A673 (cell line): Measurements from ENCODE around the gene LCLAT1.

Source experiments
- EZH2 ChIP-seq: fragments of 200-600 bp; sonication (generic); IDR thresholded peaks from 2 replicates; pipeline ENCODE4 v1.6.1; 2017; ENCODE audit warnings: borderline replicate concordance, low read depth, mild to moderate bottlenecking, mixed read lengths, antibody characterized with exemption, low read length; ENCODE audit not compliant: poor library complexity, severe bottlenecking
- TF ChIP-seq, protein P1 (sequence below): fragments of 300-800, 200-600 bp; sonication (generic); conservative IDR thresholded peaks from 2 replicates; pipeline ENCODE4 v1.5.1; 2017; ENCODE audit warnings: low read depth, mild to moderate bottlenecking, antibody characterized with exemption, low read length, moderate library complexity, mixed read lengths

DNA sequence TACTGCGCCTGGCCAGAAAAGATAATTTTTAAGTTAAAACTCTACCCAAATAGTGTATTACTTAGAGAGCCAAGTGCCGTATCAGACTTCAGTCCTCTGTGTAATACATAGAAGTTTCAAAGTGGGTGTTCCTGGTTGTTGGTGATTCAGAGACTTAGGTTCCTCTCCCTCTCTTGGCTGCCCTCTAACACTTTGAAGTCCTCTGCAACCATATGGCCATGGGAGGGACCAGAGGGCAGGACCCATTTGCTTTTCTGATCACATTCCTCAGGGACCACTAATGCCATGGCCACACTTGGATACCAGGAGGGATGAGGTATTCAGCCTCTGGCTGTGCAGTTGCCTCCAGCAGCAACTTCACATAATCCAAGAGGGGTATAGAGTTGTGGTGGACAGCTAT is 228.7 kb downstream of the LCLAT1 start:
- TF ChIP-seq, protein P1, sequence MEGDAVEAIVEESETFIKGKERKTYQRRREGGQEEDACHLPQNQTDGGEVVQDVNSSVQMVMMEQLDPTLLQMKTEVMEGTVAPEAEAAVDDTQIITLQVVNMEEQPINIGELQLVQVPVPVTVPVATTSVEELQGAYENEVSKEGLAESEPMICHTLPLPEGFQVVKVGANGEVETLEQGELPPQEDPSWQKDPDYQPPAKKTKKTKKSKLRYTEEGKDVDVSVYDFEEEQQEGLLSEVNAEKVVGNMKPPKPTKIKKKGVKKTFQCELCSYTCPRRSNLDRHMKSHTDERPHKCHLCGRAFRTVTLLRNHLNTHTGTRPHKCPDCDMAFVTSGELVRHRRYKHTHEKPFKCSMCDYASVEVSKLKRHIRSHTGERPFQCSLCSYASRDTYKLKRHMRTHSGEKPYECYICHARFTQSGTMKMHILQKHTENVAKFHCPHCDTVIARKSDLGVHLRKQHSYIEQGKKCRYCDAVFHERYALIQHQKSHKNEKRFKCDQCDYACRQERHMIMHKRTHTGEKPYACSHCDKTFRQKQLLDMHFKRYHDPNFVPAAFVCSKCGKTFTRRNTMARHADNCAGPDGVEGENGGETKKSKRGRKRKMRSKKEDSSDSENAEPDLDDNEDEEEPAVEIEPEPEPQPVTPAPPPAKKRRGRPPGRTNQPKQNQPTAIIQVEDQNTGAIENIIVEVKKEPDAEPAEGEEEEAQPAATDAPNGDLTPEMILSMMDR: no peak
- TF ChIP-seq EZH2: no peak
